Measurements from ENCODE around the gene CAPN5.

The CAPN5 gene

GRCh38 chr11:77127920-77128691, 61.3 kb downstream of the CAPN5 start, which contains the start of gene MYO7A:
Gene MYO7A (plus strand): TSS chr11:77128246. CDS start chr11:77130635, 2,389 bp downstream.
- TF ChIP-seq, protein P1, sequence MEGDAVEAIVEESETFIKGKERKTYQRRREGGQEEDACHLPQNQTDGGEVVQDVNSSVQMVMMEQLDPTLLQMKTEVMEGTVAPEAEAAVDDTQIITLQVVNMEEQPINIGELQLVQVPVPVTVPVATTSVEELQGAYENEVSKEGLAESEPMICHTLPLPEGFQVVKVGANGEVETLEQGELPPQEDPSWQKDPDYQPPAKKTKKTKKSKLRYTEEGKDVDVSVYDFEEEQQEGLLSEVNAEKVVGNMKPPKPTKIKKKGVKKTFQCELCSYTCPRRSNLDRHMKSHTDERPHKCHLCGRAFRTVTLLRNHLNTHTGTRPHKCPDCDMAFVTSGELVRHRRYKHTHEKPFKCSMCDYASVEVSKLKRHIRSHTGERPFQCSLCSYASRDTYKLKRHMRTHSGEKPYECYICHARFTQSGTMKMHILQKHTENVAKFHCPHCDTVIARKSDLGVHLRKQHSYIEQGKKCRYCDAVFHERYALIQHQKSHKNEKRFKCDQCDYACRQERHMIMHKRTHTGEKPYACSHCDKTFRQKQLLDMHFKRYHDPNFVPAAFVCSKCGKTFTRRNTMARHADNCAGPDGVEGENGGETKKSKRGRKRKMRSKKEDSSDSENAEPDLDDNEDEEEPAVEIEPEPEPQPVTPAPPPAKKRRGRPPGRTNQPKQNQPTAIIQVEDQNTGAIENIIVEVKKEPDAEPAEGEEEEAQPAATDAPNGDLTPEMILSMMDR (conservative IDR thresholded peaks at IDR 0.05; ENCODE audit: low read depth, low read length): no peak
- peak within 1 kb of the TSS; percentile 53 for H3K4me3 ChIP-seq (ENCODE audit: low read length)
- DNase-seq (ENCODE audit: low read depth): no peak

DNA sequence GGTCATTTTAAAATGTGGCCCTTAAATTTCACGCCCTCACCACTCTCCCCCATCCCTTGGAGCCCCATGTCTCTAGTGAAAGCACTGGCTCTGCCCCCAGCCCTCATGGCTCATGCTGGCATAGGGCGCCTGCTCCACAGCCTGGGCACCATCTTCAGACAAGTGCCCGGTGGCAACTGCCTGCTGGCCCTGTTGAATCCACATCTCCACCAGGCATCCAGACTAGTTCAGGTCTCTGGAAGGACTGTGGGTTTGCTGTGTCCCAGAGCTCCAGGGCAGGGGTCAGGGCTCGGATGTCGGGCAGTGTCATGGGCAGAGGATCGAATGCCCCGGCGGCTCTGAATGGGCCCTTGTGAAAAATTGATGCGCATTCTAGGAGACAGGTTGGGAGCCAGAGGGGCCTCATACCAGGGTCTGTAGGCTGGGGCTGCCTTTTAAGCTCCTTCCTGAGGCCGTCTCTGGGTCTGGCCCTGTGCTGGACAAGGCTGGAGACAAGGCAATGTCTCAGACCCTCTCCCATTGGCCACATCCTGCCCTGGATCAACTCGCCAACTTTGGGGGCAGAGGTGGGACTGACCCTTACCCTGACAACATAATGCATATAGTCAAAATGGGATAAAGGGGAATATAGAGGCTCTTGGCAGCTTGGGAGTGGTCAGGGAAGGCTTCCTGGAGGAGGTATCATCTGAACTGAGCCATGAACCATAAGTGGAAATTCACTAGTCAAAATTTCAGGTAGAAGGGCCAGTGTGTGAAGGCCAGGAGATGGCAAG, 62.5 kb downstream of the CAPN5 start:
- no peak for DNase-seq (ENCODE audit: low read depth)
- peak overlapping the region; percentile 53 for H3K4me3 ChIP-seq (ENCODE audit: low read length)
- TF ChIP-seq, protein P1 (conservative IDR thresholded peaks at IDR 0.05; ENCODE audit: low read depth, low read length): no peak

GRCh38 chr11:77129842-77130756, 63.3 kb downstream of the CAPN5 start:
- H3K4me3 ChIP-seq (ENCODE audit: low read length): peak overlapping the region; percentile 53
- TF ChIP-seq, protein P1 (conservative IDR thresholded peaks at IDR 0.05; ENCODE audit: low read depth, low read length): no peak
- DNase-seq (ENCODE audit: low read depth): no peak

- TF ChIP-seq, protein P1 (conservative IDR thresholded peaks at IDR 0.05; ENCODE audit: low read depth, low read length): no peak
- peak; percentile 87 for DNase-seq (ENCODE audit: low read depth)
- H3K4me3 ChIP-seq (ENCODE audit: low read length): no peak overlapping the region
Observed at GRCh38 chr11:77130763-77131513, 64.2 kb downstream of the CAPN5 start.

DNA sequence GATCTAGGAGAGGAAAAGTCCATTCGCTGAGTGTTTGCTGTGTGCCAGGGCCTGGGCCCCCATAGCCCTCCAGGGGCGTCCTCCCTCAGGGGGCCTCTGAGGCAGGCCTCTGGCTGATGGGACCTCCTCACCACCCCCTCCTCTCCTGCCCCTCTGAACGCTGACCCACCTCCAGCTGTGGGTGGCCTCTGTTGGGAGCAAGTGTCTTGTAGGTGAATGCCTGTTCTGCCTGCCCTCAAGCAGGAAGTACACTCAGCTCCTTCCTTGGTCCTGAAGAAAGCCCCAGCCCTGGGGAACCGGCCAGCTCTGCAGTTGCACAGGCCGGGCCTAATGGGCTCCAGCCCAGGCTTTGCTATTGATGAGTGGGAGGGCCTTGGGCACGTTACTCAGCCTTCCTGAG, 64.8 kb downstream of the CAPN5 start:
- TF ChIP-seq, protein P1 (conservative IDR thresholded peaks at IDR 0.05; ENCODE audit: low read depth, low read length): no peak
- H3K4me3 ChIP-seq (ENCODE audit: low read length): no peak overlapping the region
- no peak for DNase-seq (ENCODE audit: low read depth)

DNA sequence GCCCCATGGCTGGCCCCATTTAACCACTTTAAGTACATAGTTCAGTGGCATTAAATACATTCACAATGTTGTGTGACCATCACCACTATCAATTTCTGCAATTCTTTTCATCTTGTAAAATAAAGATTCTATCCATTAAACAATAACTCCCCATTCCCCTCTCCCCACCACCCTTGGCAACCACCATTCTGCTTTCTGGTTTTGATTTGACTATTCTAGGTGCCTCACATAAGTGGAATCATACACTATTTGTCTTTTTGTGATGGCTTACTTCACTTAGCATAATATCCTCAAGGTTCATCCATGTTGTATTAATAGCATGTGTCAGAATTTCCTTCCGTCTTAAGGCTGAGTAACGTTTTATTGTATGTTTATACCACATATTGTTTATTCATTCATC, 68.3 kb downstream of the CAPN5 start:
- DNase-seq (ENCODE audit: low read depth): no peak
- H3K4me3 ChIP-seq (ENCODE audit: low read length): no peak overlapping the region
- TF ChIP-seq, protein P1 (conservative IDR thresholded peaks at IDR 0.05; ENCODE audit: low read depth, low read length): no peak
